Measurements from ENCODE around the gene DLGAP1.

The DLGAP1 gene

DNA sequence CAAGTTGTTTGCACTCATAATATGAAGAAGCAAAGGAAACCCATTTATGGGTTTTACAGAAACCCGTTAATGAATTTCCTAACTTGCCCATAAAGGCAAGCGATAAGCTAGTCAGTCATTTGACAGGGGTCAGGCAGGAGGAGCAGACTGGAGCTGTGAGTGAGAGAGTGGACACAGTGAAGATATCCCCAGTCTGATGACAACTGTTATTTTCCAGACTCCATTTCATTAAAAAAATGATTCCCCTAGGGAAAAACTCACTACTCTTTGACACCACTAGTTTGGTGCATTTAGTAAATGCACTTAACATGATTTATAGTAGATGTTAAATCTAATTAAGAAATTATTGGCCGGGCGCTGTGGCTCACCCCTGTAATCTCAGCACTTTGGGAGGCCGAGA, 924.3 kb downstream of the DLGAP1 start:
- DNase-seq (ENCODE audit: low read depth): no peak

DNA sequence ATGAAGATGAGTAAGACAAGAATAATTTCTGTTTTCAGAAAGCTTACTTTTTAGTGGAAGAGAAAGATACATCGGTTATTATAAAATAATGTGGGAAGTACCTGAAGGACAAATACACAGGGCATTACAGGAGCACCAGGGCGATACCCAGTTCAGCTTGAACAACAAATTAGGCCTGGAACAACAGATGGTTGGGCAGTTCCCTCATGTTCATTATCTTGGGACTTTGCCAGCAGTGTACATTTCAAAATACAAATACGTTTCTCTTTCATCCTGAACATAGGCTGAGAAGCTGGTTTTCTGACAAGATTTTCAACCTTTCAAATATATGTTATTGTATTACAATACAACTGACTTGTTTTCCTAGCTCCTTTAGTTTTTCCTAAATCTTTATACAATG, 925.5 kb downstream of the DLGAP1 start:
- DNase-seq (ENCODE audit: low read depth): peak; percentile 39

DNA sequence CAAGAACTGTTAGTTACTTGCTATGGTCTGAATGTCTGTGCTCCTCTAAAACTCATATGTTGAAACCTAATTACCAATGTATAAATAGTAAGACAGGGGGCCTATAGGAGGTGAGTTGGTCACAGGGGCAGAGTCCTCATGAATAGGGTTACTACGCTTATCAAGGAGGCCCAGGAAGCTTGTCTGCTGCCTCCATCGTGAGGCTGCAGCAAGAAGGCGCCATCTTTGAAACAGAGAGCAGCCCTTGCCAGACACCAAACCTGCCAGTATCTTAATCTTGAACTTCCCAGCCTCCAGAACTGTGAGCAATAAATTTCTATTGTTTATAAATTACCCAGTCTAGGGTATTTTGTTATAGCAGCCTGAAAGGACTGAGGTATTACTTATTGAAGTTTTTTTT, 926.0 kb downstream of the DLGAP1 start:
- DNase-seq (ENCODE audit: low read depth): no peak

DNA sequence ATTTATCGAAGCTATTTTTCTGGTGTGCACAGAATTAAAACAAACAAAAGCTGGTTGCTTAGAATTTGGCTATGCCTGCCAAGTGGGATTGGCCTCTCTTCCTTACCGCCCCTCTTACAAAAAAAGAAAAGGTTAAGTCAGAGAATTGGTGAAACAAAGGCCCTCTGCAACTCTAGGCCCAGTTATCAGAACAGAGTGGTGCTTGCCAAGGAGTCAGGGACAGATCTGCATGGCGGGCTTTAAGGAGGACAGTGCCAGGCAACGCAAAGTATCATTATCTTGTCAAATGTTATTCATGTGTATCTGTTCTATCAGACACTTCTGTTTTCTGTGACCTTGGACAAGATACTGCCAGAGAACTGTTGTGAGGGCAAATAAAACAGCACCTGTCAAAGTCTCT, 926.9 kb downstream of the DLGAP1 start:
- DNase-seq (ENCODE audit: low read depth): no peak

DNA sequence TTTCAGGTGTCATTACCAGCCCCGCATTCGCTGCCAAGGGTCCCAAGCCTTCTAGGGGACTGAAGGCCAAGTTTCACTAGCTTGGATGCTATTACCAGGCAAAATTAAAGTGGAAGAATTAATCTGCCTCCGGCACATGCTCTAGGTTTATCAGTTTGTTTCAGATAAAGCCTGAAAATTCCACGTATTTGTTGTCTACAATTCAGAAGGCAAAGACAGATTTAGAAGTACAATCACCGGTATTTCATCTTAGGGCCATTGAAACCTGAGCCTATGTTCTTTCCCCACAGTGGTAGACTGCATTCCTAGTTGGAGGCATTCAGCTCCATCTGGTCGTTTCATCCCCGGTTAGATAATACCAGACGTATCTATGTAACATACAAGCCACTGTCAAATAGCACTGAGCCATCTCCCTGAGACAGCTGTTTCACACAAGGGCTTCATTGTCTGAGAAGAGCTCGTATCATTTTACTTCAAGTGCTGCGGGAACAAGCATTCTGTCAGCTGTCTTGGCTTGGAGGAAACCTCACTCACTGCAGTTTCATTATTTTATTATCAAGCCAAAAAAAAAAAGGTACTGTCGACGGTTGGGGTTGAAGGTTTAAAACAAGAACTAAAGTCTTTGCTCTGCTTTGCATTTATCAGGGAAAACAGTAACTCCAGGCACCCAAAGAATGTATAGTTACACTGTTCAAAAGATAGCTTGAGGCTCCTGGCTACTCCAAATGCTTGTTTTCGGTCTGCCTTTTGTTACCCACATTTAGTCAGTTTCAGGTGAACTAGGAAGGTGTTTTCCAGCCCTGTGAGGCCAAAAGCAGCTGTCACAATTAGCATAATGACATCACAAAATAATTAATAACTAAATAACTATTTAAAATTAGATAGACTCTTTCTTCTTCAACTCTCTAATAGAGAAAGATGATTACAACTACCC, 928.4 kb downstream of the DLGAP1 start:
- peak; percentile 77 for DNase-seq (ENCODE audit: low read depth)

DNA sequence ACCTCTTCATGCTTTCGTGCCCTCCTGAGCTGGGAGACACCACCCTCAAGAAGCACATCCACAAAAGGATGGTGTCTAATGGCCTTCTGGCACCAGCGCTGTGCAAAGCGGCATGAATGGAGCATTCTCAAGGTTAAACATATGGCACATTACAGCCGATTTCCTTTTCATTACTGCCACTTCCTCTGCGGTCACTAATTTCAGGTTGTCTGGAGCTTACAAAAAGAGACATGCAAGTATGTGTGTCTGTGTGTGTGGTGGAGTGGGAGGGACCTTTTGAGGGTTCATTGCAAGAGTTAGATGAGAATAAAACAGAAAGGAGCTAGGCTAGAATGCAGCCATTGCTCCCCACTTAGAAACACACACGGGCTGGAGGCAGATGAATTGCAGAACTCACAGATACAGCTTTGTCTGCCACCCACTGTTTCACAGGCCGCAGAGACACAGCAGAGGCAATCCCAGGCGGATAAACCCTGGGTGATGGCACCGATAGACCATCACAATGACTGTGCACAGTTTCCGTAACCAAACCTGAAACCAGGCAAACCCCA, 929.2 kb downstream of the DLGAP1 start:
- DNase-seq (ENCODE audit: low read depth): peak; percentile 8

DNA sequence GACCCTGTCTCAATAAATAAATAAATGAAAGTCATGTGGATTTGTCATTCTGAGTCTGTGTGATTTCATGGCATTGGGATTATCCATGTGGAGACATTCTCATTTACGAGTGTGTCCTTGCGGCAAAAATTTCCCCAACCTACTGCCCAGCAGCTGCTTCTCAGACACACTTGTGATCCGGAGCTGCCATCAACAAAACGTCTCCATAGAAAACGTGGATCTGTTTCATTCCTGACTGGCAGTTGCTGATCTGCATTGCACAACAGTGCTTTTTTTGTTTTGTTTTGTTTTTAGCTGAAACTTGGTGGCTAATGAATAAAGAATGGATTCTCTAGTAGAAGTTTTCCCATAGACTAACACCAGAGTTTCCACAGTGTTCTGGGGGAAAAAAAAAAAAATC, 930.4 kb downstream of the DLGAP1 start:
- no peak for DNase-seq (ENCODE audit: low read depth)

DNA sequence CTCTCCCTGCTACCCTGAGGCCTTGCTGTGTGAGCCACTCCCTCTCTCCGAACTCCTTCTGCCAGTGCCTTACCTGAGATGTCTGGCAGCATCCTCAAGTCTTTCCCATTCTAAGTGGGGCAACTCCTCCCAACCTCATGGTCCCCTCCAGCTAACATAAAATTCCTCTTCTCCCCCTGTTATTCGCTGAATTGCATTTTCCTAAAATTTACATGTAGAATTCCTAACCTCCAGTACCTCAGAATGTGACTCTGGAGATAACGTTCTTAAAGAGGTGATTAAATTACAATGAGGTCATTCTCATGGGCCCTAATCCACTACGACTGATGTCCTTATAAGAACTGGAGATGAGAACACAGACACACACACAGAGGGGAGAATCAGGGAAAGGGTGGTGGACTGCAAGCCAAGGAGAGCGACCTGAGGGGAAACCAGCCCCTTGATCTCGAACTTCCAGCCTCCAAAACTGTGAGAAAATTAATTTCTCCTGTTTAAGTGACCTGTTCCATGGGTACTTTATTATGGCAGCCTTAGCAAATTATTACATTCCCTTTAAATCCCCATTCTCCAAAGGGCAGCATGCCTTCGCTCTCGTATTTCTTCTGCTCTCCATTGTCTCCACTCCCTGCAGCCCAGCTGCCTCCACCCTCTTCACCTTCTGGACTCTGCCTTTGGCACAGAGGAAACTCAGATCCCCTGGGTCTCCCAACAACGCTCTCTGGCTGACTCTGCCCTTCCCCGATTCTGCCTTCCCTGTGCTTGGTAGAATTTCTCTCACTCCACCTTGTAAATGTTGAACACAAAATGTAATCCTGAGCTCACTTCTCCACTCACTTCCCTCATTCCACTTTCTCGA, 934.6 kb downstream of the DLGAP1 start:
- DNase-seq (ENCODE audit: low read depth): no peak

DNA sequence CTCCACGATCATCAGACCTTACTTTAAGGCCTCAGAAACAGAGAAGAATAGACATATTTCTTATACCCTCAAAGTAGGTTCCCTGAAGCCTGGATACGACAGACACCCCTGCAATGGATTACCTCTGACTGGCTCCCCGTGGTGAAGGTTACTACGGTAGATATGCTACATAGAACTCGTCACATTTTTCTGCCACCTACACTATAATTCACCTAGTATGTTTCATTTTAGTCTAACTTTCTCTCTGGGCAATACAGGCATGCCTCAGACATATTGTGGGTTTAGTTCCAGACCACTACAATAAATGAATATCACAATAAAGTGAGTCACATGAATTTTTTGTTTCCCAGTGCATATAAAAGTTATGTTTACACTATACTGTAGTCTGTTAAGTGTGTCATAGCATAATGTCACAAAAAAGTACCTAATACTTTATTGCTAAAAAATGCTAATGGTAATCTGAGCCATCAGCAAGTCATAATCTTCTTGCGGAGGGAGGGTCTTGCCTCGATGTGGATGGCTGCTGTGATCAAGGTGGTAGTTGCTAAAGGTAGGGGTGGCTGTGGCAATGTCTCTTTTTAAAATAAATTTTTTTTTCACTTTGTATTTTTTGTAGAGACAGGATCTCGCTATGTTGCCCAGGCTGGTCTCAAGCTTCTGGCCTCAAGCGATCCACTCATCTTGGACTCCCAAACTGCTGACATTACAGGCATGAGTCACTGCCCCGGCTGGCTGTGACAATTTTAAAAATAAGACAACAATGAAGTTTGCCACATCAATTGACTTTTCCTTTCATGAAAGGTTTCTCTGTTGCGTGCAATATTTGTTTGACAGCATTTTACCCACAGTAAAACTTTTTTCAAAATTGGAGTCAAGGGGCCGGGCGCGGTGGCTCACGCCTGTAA, 940.5 kb downstream of the DLGAP1 start:
- DNase-seq (ENCODE audit: low read depth): no peak

DNA sequence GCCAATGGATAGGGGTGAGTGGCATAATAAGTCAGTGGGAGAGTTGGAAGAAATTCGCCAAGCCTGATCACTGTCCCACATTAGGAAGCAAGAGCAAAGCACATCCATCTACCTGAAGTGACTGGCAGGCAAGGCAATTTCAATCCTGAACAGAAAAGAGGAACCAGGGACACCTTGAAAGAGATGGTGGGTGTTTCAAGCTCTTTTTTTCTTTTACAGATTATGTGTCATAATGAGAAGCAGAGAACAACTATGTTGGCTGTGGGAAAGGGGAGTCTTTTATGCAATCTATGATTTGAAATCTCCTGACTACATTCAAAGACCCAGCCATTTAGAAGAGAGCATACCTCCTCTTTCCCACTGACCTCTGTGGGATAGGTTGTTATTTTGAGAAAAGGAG, 941.6 kb downstream of the DLGAP1 start:
- no peak for DNase-seq (ENCODE audit: low read depth)

DNA sequence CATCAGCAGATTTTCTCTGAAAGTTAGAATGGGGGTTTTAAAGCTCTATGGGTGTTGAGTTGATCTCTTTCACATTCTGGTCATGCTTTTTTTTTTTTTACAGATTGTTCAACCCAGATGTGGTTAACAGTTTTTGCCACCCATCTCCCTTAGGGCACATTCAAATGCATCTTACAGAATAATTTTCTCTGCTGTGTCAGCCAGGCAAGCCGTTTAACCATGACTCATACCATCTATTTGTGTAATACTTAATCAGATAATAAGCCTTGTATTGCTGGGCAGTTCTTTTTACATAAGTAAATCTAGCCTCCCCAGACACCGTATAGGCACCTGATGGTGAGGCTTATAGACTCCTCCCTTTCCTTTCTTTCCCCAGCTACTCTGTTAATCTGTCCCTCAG, 943.1 kb downstream of the DLGAP1 start:
- peak; percentile 79 for DNase-seq (ENCODE audit: low read depth)

DNA sequence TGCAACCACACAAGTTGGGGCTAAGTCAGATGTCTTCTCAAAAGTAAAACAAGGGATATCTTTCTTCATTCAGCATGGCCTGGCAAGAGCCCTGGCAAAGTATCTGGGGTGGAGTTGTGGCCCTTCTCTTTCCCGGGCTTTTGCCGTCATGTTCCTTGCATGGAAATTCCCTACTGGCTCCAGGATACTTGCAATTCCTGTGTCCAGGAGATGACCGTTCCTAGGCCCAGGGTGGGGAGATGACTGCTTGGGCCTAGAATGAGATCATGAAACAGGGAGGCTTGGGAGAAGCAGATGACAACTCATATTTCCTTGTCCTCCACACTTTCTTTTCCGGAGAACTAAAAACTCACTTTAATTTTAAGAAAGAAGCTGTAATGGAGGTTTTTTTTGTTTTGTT, 944.2 kb downstream of the DLGAP1 start:
- no peak for DNase-seq (ENCODE audit: low read depth)

DNA sequence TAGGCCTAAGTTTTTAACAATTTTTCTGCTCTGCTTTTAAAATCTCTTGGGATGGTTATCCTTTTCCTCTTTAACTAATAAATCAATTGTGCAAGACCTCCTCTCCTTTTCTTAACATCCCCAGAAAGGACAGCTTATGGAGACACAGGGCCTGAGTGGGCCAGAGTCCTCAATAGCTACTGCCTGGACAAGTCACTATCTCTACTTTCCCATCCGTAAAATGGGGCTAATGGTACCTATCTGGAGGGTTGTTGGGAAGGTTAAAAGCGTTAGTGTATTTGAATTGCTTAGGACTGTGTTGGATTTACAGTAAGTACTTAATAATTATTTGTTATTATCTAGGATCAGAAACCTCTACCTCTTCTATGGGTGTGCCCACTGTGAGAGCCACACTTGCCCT, 945.1 kb downstream of the DLGAP1 start:
- DNase-seq (ENCODE audit: low read depth): no peak

DNA sequence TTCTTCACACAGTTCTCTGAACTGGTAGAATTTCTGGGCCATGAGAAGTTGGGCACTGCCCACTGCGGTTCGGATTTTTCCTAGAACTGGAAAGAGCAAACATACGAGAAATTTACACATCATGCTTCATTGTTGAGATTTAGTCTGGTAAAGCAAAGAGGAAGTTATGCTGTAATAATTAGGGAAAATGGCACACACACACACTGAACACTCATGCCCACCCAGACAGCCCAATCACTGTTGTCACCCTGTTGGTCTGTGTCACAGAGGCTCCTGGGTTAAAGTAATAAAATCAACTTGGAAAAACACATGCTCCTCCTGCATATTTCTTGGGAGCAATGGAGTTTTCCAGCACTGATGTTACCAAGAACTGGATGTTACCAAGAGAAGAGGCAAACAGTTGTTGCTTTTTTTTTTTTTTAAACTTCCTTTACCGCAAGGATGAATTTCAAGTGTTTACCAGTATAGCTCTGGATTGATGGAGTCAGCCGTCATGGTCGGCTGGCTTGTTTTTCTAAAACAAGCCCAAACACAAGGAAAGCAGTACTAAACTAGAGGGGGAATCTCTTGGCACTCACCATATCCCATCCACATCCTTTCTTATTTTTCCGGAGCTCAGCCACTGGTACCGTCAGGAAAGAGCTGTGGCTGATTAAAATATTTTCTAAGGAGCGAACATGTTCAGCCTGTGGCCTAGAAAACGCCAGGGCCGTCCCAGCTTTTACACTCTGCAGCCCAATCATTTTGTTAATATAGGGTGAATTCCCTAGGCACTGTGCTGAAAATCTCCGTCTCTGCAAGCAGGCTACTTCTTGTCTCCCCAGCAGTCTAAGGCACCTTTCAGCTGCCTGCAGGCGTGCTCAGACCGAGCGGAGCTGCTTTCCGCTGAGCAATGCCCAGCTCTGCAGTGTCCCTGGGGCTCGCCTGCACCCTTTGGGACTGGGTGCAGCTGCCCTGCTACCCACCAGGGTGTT, 946.2 kb downstream of the DLGAP1 start:
- no peak for DNase-seq (ENCODE audit: low read depth)

DNA sequence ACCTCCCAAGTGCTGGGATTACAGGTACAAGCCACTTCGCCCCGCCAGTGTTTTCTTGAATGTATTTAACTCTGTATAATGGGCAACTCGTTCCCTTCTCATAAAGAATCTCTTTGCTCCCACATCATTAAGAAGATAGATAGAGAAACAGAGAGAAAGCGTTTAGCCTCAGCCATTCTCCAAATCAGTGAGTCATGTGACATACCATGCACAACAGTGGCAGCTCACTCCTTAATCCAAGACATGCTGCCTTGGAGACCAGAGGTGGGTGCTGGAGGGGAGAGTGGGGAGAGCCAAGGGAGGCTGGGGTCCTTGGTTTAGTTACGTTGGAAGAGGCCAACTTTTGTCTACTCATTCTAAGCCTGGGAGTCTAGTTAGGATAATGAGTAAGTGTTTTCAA, 950.5 kb downstream of the DLGAP1 start:
- DNase-seq (ENCODE audit: low read depth): no peak

DNA sequence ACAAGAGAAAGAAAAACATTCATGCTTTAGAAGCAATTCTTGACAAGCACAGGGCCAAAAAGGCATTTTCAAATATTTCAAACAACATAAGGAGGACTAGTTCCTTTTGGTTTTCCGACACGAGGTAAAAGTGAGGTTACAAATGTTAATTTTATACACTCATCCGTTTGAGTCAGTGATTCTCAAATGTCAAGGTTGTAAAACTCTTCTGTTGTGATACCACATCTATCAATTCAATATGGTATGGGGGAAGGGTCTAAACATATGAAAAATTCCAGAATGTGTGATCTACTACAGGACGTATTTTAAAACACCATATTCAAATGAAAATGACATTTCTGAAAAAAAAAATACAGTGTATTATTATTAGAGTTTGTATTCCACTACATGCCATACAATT, 952.5 kb downstream of the DLGAP1 start:
- DNase-seq (ENCODE audit: low read depth): no peak

DNA sequence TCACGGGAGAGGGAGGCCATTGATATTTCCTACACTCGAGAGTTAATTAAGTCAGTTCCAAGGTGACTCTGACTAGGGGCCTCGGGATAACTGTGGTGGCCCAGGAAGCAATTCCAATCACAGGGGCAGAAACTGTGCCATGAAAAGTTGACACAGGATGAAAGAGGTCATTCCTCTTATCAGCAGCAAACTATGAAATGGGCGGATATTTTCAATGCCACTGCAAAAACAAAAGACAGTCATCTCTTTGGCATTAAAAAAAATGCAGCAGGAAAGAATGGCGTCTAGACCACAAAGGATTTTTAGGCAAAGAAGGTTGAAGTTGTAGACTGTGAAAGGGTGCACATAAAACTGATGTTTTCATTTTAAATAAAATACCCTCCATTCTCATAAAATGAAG, 955.1 kb downstream of the DLGAP1 start:
- no peak for DNase-seq (ENCODE audit: low read depth)

DNA sequence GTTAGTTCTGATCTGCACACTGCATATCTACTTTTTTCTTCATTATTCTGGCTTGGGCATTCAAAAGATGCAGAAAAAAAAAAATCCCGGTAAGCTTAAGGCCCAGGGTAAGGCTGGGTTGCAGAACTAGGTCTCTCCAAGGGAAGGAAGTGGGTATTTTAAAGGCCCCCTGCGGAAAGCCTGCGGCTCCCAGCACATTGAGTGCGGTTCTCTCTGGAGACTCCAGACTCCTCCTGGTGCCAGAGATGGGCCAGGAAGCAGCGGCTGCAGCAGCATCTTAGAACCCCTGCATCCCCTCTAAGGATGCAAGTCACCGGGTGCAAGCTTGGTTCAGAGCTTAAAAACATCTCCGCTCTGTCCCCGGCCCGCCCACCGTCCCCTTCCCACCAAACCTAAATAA, 955.6 kb downstream of the DLGAP1 start:
- peak; percentile 16 for DNase-seq (ENCODE audit: low read depth)

DNA sequence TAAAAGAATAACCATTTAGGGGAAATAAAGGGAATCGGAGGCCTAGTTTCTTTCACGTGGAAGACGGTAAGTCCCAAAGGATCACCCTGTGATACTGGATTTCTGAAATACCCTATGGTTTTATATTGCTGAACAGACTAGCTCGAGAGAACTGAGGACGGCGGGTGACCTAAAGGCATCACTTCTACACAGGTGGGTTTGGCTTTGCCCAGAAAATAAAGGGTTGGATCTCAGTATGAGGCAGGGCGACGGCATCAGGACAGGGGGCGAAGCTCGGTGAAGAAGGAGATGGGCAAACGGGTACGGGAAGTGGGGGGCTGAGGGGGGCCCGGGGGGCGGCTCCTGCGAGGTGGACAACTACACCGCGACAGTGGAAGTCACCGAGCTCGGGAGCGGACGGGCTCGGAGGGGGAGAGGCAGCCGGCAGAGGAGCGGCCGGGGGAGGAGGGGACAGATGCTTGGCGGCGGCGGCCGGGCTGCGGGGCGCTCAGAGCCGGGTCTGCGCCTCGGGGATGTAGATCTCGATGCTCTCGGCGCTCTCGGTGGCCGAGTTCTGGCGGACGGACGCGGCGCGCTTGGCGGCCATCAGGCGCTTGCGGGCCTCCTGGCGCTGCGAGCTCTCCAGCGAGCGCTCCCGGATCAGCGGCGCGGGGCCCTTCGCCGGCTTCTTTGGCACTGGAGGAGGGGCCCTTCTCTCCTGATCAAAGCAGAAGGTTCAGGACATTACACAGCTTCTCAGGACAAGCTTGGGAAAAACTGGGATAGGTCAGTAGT, 956.2 kb downstream of the DLGAP1 start:
- peak; percentile 54 for DNase-seq (ENCODE audit: low read depth)

All from iris pigment epithelial cell (primary cell).